Psoas muscle (tissue), 8 donors: ENCODE results near the gene RAPGEF4. TPM values are rescaled to one million over a fixed set of nuclear protein-coding genes. Genes with fewer than 3 reads are reported as not detected.

Source experiments
- ATAC-seq, 4 donors: fragments of 200-7000 bp; cut with Tn5 transposase; one replicate each; pipeline ENCODE4 v1.9.1; 2020; ENCODE audit warnings: moderate library complexity in 3 of 4, mild to moderate bottlenecking in 2 of 4
- DNase-seq, 2 donors: peaks; one replicate each; pipeline ENCODE4 v3.0.0-alpha.2; 2020
- H3K27ac ChIP-seq: fragments of 200-600 bp; one replicate; pipeline ENCODE4 v1.8.0; 2022
- H3K27me3 ChIP-seq, 3 donors: fragments of 200-600 bp in 1 of 3; one replicate each; pipeline versions ENCODE4 v1.6.1 to v1.8.0; 2013 to 2022; ENCODE audit warnings: low read length in 2 of 3, mild to moderate bottlenecking in 2 of 3, moderate library complexity in 1 of 3; ENCODE audit not compliant: insufficient read depth in 3 of 3
- H3K36me3 ChIP-seq, 2 donors: fragments of 200-600 bp in 1 of 2; one replicate each; pipeline versions ENCODE4 v1.6.1 to v1.8.0; 2013 to 2022; ENCODE audit warnings: low read depth in 1 of 2, mild to moderate bottlenecking in 1 of 2, moderate library complexity in 1 of 2; ENCODE audit not compliant: insufficient read depth in 1 of 2
- H3K4me1 ChIP-seq: fragments of 200-600 bp; one replicate; pipeline ENCODE4 v1.8.0; 2022
- H3K4me3 ChIP-seq: fragments of 200-600 bp; one replicate; pipeline ENCODE4 v1.8.0; 2022; ENCODE audit warnings: mild to moderate bottlenecking
- H3K9me3 ChIP-seq: fragments of 200-600 bp; one replicate; pipeline ENCODE4 v1.8.0; 2022
- WGBS, 3 donors: extraction: QIAGEN DNeasy Blood & Tissue Kit; methylation state at CpG; one replicate each; pipeline versions ENCODE4 v1.1.6 to v1.1.7; 2013; 5-methylcytosine and 5-hydroxymethylcytosine counted together
- intact Hi-C, 2 donors: fragments of 100-400 bp; cut with DNase I; formaldehyde crosslinking; loops; one replicate each; pipeline versions ENCODE4 v1.11.0 to v1.14.2; 2022
- polyA plus RNA-seq, 3 donors: library from polyadenylated mRNA; stranded (reverse); fragments of 200-250 nt; gene quantifications; one replicate each; pipeline ENCODE4 v1.2.3, GENCODE V29; 2013
- total RNA-seq, 4 donors: library from RNA; stranded (reverse); fragmentation: NEBNext Ultra II Directional in 2 of 4; extraction: Animal tissue kit (Norgen Biotek cat#: 25700) in 2 of 4; gene quantifications; one replicate each; pipeline versions ENCODE4 v1.2.1 to v1.2.4, GENCODE V29; 2021 to 2023
- TF ChIP-seq, protein P1 (sequence below): fragments of 200-600 bp; IDR thresholded peaks from one replicate; pipeline ENCODE4 v1.8.0; 2022; ENCODE audit warnings: antibody characterized with exemption
- donor health status: healthy with polysubstance abuse.
- donor health status: DM: no; HTN: no; CAD: no; lungs with moderate emphysema.
- donor health status: Bipolar disorder and iron deficiency.
- donor health status: healthy.
- donor health status: DM: yes; HTN: yes; CAD: no.
- donor health status: DM: no; HTN: no; CAD: no.
- donor health status: DM: no; HTN: no; CAD: no.
- donor health status: DM: yes; HTN: yes; CAD: no.

The RAPGEF4 gene
- total and polyA plus RNA-seq, 7 donors: 0.61 to 2.0 (median 0.92) TPM

DNA sequence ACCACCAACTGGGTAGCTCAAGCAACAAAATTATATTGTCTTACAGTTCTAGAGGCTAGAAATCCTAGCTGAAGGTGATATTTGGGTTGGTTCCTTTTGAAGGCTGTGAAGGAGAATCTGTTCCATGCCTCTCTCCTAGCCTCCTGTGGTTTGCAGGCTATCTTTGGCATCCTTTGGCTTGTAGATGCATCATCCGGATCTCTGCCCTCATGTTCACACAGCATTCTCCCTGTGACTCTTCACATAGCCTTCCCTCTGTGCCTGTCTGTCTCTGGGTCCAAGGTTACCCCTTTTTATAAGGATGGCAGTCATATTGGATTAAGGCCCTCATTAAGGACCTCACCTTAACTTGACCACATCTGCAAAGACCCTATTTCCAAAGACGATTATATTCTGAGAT, 261.4 kb downstream of the RAPGEF4 start:
- H3K27me3 ChIP-seq: no peaks in the 10 kb centered on the region
- DNase-seq (no peak), ATAC-seq (peak in 2 of 4 donors; percentile 26 to 40)
- intact Hi-C loops: no loop called here
- peaks cover 52% of the 10 kb centered on the region for H3K4me1 ChIP-seq
- no peaks in the 10 kb centered on the region for H3K9me3 ChIP-seq
- H3K27ac ChIP-seq: peak overlapping the region; percentile 21
- TF ChIP-seq, protein P1, sequence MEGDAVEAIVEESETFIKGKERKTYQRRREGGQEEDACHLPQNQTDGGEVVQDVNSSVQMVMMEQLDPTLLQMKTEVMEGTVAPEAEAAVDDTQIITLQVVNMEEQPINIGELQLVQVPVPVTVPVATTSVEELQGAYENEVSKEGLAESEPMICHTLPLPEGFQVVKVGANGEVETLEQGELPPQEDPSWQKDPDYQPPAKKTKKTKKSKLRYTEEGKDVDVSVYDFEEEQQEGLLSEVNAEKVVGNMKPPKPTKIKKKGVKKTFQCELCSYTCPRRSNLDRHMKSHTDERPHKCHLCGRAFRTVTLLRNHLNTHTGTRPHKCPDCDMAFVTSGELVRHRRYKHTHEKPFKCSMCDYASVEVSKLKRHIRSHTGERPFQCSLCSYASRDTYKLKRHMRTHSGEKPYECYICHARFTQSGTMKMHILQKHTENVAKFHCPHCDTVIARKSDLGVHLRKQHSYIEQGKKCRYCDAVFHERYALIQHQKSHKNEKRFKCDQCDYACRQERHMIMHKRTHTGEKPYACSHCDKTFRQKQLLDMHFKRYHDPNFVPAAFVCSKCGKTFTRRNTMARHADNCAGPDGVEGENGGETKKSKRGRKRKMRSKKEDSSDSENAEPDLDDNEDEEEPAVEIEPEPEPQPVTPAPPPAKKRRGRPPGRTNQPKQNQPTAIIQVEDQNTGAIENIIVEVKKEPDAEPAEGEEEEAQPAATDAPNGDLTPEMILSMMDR: no peak
- WGBS, 3 donors: 70 to 92% (median 80%) methylated on average over 2 of the region's 2 CpGs
- H3K4me3 ChIP-seq: no peak overlapping the region
- H3K36me3 ChIP-seq: peaks cover 0 to 3% of the 10 kb centered on the region in 2 donors

GRCh38 chr2:172998547-172999272, 263.1 kb downstream of the RAPGEF4 start:
- Histone ChIP-seq H3K27ac (peak overlapping the region; percentile 94), H3K4me3 (no peak overlapping the region), H3K27me3 (no peaks in the 10 kb centered on the region), H3K9me3 (no peaks in the 10 kb centered on the region), H3K36me3 (peaks cover 0 to 3% of the 10 kb centered on the region in 2 donors), H3K4me1 (peaks cover 66% of the 10 kb centered on the region)
- TF ChIP-seq, protein P1: no peak
- ATAC-seq (no peak), DNase-seq (no peak)
- WGBS, 3 donors: 85 to 98% (median 92%) methylated on average over 2 of the region's 2 CpGs
- intact Hi-C loops: no loop called here

DNA sequence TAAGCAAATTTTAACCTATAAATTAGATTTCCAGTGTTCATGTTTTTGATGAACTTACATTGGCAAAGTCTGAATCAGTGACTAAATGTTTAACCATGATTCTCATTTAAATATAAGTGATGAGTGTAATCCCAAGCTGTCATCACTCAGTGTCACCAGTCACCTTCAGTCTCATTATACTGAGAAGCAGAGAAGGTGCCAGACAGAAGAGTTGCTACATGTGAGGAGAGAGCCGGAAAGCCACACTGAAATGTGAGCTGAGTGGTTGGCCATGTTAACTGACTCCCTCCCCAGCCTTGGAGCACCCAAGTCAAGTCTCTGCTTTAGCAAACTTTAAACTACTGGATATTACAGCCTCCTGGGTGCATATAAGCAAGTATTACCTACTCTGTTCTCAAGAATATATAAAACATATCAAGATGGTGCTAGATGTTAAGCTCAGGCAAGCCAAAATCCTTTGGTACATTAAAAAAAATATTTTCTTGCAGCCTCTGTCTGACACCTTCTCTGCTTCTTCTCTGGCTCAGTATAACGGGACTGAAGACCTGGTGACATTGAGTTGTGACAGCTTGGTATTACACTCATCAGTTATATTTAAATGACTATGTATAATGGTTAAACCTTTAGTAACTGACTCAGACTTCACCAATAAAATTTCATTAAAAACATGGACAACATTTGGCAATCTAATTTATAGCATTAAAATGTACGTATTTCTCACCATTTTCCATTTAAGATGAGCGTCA, 264.2 kb downstream of the RAPGEF4 start:
- WGBS, 3 donors: 56 to 65% (median 61%) methylated on average over 4 of the region's 4 CpGs
- DNase-seq (peak in 1 of 2 donors; percentile 62), ATAC-seq (peak; percentile 90 to 96 (median 94))
- Histone ChIP-seq H3K27me3 (no peaks in the 10 kb centered on the region), H3K27ac (peak overlapping the region; percentile 94), H3K4me3 (peak overlapping the region; percentile 35), H3K36me3 (peaks cover 0 to 3% of the 10 kb centered on the region in 2 donors), H3K9me3 (no peaks in the 10 kb centered on the region), H3K4me1 (peaks cover 74% of the 10 kb centered on the region)
- TF ChIP-seq, protein P1: no peak
- intact Hi-C loops: no loop called here

GRCh38 chr2:173001664-173002604, 266.3 kb downstream of the RAPGEF4 start:
- peak in 1 of 2 donors; percentile 60 for DNase-seq
- TF ChIP-seq, protein P1: no peak
- intact Hi-C loops: no loop called here
- 41 to 66% (median 50%) methylated on average over 7 of the region's 7 CpGs for WGBS, 3 donors
- peak overlapping the region; percentile 31 for H3K4me3 ChIP-seq
- no peaks in the 10 kb centered on the region for H3K9me3 ChIP-seq
- H3K27ac ChIP-seq: peak overlapping the region; percentile 94
- peaks cover 65% of the 10 kb centered on the region for H3K4me1 ChIP-seq
- ATAC-seq: peak; percentile 68 to 78 (median 72)
- H3K27me3 ChIP-seq: no peaks in the 10 kb centered on the region
- peaks cover 0 to 3% of the 10 kb centered on the region in 2 donors for H3K36me3 ChIP-seq
